ENCODE measurements around the gene ZNF789. TPM values are rescaled to one million over a fixed set of nuclear protein-coding genes. Genes with fewer than 3 reads are reported as not detected.
A peak's percentile ranks its signal among the peaks of the same experiment; 100 is the strongest.

Gene ZNF789
- total and polyA plus RNA-seq, 3 experiments from 2014 or later, result 6.1 to 12.5 (median 12.3) TPM

DNA sequence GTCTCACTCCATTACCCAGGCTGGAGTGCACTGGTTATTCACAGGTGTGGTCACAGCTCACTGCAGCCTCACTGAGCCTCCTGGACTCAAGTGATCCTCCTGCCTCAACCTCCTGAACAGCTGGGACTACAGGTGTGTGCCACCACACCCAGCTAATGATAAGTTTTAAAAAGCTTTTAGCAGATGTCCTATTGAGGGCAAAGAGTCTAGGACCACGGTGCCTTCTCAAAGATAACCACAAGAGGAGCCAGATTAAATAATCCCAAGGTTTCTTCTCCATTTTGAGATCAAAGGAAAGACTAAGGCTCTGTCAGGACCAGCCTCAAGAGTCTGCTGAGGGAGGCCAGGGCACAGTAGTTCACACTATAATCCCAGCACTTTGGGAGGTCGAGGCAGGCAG is 11.5 kb upstream of the ZNF789 start:
- H3K4me1 Mint-ChIP-seq, result peaks cover 30 to 56% (median 55%) of the 10 kb centered on the region in 3 donors
- CTCF ChIA-PET, result no interaction called here
- H3K27ac ChIP-seq (ENCODE audit: low read depth, low read length), result no peak overlapping the region

DNA sequence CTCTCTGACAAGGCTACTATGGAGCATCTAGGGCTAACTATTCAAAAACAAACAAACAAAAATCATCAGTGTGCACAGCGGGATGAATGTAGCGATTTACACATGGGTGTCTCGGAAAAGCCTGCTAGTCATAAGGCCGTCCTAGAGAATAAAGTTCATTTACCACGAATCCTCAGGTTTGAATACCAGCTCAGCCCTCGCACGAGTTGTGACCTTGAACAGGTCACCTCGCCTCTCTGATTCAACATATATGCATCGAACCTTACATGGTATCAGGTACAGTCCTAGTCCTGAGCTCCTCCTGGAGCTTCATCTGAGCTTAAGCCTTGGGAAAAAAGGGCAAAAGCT is 7.3 kb upstream of the ZNF789 start:
- Histone ChIP-seq H3K27me3 (ENCODE audit: insufficient read depth, low read length, poor library complexity, severe bottlenecking) (no peaks in the 10 kb centered on the region), H3K36me3 (ENCODE audit: insufficient read depth, low read length) (peaks cover 8% of the 10 kb centered on the region), H3K4me1 (ENCODE audit: insufficient read depth, low read length) (peaks cover 21% of the 10 kb centered on the region), H3K9me3 (ENCODE audit: low read length) (no peaks in the 10 kb centered on the region), H3K27ac (ENCODE audit: low read depth, low read length) (peak overlapping the region; percentile 84), H3K4me3 (ENCODE audit: low read length) (peak overlapping the region; percentile 92)
- peak overlapping the region; percentile 93 to 97 (median 95) for H3K4me3 Mint-ChIP-seq
- peak overlapping the region; percentile 76 to 98 (median 92) for H3K27ac Mint-ChIP-seq
- DNase-seq, result no peak
- H3K9me3 Mint-ChIP-seq, result no peaks in the 10 kb centered on the region
- H3K27me3 Mint-ChIP-seq, result peaks cover 0 to 3% of the 10 kb centered on the region in 2 donors
- CTCF ChIA-PET, result interaction anchor here (0.9 to 1.4 kb wide), 2 partner anchors 27 to 57 kb away, joined by 3 to 4 read pairs; partner anchors contain the start of genes BUD31 and PDAP1
- H3K36me3 Mint-ChIP-seq, result peaks cover 0 to 29% (median 4%) of the 10 kb centered on the region in 3 donors
- POLR2A ChIA-PET, result interaction anchor here (0.6 to 1.8 kb wide), 6 partner anchors 10 to 58 kb away, joined by 3 to 9 read pairs (median 4); partner anchors contain the start of genes BUD31, CPSF4, PTCD1 and ZKSCAN5
- peaks cover 23 to 48% (median 38%) of the 10 kb centered on the region in 3 donors for H3K4me1 Mint-ChIP-seq

More for the DNA sequence above, 11.5 kb upstream of the ZNF789 start:
- no peaks in the 10 kb centered on the region for H3K9me3 ChIP-seq (ENCODE audit: low read length)
- Mint-ChIP-seq H3K9me3 (no peaks in the 10 kb centered on the region), H3K27ac (peak overlapping the region in 2 of 8 donors; percentile 27 to 54), H3K27me3 (no peaks in the 10 kb centered on the region), H3K4me3 (peak overlapping the region in 1 of 7 donors; percentile 48), H3K36me3 (peaks cover 0 to 70% (median 4%) of the 10 kb centered on the region in 3 donors)
- no peak overlapping the region for H3K4me3 ChIP-seq (ENCODE audit: low read length)
- POLR2A ChIA-PET, result no interaction called here
- peaks cover 39% of the 10 kb centered on the region for H3K36me3 ChIP-seq (ENCODE audit: insufficient read depth, low read length)
- no peaks in the 10 kb centered on the region for H3K27me3 ChIP-seq (ENCODE audit: insufficient read depth, low read length, poor library complexity, severe bottlenecking)
- H3K4me1 ChIP-seq (ENCODE audit: insufficient read depth, low read length), result peaks cover 18% of the 10 kb centered on the region
- no peak for DNase-seq

DNA sequence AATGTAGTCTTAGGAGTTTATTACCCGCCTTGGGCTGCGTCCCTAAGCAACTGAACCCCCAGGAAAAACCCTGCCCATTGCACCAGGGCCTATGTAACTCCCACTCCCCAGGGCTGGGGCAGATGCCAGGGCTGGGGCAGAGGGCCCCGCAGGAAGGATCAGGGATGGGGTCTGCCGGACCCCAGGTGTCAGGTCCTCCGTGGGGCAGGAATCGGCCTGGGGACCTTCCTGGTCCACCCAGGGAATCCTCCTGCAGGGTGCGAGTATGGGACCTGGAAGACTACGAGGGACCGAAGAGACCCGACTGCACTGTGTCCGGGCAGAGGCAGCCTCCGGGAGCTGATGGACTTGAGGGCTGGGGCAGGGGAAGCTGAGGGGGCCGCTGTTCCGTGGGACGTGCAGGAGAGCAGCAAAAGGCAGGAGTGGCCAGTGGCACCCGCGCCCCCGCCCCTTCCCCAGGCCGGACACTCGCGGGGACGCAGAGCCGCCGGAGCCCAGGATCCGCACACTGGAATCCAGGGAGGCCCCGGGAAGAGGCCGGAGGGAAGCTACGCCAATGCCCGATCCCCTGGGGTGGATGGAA is 4.3 kb upstream of the ZNF789 start:
- peaks cover 0 to 25% (median 4%) of the 10 kb centered on the region in 3 donors for H3K36me3 Mint-ChIP-seq
- Histone ChIP-seq H3K9me3 (ENCODE audit: low read length) (no peaks in the 10 kb centered on the region), H3K36me3 (ENCODE audit: insufficient read depth, low read length) (peaks cover 4% of the 10 kb centered on the region), H3K4me1 (ENCODE audit: insufficient read depth, low read length) (peaks cover 16% of the 10 kb centered on the region), H3K27ac (ENCODE audit: low read depth, low read length) (no peak overlapping the region), H3K27me3 (ENCODE audit: insufficient read depth, low read length, poor library complexity, severe bottlenecking) (no peaks in the 10 kb centered on the region), H3K4me3 (ENCODE audit: low read length) (no peak overlapping the region)
- H3K4me3 Mint-ChIP-seq, result peak overlapping the region in 3 of 7 donors; percentile 41 to 70 (median 64)
- CTCF ChIA-PET, result interaction anchor here (0.9 kb wide), 1 partner anchor 31 kb away, joined by 3 read pairs; the partner anchor contains the start of gene ZNF394
- H3K9me3 Mint-ChIP-seq, result no peaks in the 10 kb centered on the region
- peaks cover 34 to 42% (median 41%) of the 10 kb centered on the region in 3 donors for H3K4me1 Mint-ChIP-seq
- no peak for DNase-seq
- H3K27ac Mint-ChIP-seq, result peak overlapping the region in 2 of 8 donors; percentile 23 to 54
- POLR2A ChIA-PET, result no interaction called here
- H3K27me3 Mint-ChIP-seq, result peaks cover 0 to 3% of the 10 kb centered on the region in 2 donors

- no peaks in the 10 kb centered on the region for H3K27me3 ChIP-seq (ENCODE audit: insufficient read depth, low read length, poor library complexity, severe bottlenecking)
- Mint-ChIP-seq H3K27me3 (peaks cover 0 to 3% of the 10 kb centered on the region in 2 donors), H3K27ac (peak overlapping the region in 2 of 8 donors; percentile 27 to 93), H3K36me3 (peaks cover 0 to 20% (median 0%) of the 10 kb centered on the region in 3 donors), H3K9me3 (no peaks in the 10 kb centered on the region), H3K4me3 (peak overlapping the region in 3 of 7 donors; percentile 38 to 97 (median 73)), H3K4me1 (peaks cover 30 to 40% (median 35%) of the 10 kb centered on the region in 3 donors)
- no peak overlapping the region for H3K27ac ChIP-seq (ENCODE audit: low read depth, low read length)
- no peak overlapping the region for H3K4me3 ChIP-seq (ENCODE audit: low read length)
- peaks cover 22% of the 10 kb centered on the region for H3K4me1 ChIP-seq (ENCODE audit: insufficient read depth, low read length)
- ChIA-PET CTCF (interaction anchor here (0.9 kb wide), 1 partner anchor 30 kb away, joined by 3 read pairs; the partner anchor contains the start of gene ZNF394), POLR2A (no interaction called here)
- H3K36me3 ChIP-seq (ENCODE audit: insufficient read depth, low read length), result no peaks in the 10 kb centered on the region
- no peak for DNase-seq
- no peaks in the 10 kb centered on the region for H3K9me3 ChIP-seq (ENCODE audit: low read length)
Observed at GRCh38 chr7:99469381-99470065, 3.2 kb upstream of the ZNF789 start.

DNA sequence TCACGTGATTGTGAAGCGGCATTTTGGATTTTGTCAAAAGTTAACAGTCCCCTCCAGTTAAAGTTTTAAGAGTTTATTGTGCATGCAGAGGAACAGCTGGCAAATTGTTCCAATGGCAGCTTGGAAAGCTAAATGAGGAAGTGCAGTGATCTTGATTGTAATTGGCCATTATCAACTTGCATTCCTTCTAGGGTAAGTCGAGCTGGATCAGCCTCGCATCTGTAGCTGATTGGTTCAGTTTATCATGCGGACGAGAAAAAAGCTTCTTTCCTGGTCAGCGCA is 566 bp downstream of the ZNF789 start:
- Histone ChIP-seq H3K4me3 (ENCODE audit: low read length) (peak overlapping the region; percentile 83), H3K9me3 (ENCODE audit: low read length) (no peaks in the 10 kb centered on the region), H3K27me3 (ENCODE audit: insufficient read depth, low read length, poor library complexity, severe bottlenecking) (no peaks in the 10 kb centered on the region), H3K36me3 (ENCODE audit: insufficient read depth, low read length) (no peaks in the 10 kb centered on the region), H3K27ac (ENCODE audit: low read depth, low read length) (peak overlapping the region; percentile 78), H3K4me1 (ENCODE audit: insufficient read depth, low read length) (peaks cover 15% of the 10 kb centered on the region)
- H3K27ac Mint-ChIP-seq, result peak overlapping the region; percentile 52 to 95 (median 87)
- CTCF ChIA-PET, result interaction anchor here (1.1 to 1.9 kb wide), 2 partner anchors 27 to 32 kb away, joined by 3 to 6 read pairs; partner anchors contain the start of genes ZKSCAN5 and ZNF394
- DNase-seq, result no peak
- peaks cover 0 to 19% (median 0%) of the 10 kb centered on the region in 3 donors for H3K36me3 Mint-ChIP-seq
- no peaks in the 10 kb centered on the region for H3K9me3 Mint-ChIP-seq
- H3K4me3 Mint-ChIP-seq, result peak overlapping the region; percentile 86 to 97 (median 94)
- H3K27me3 Mint-ChIP-seq, result peaks cover 0 to 3% of the 10 kb centered on the region in 2 donors
- peaks cover 30 to 43% (median 31%) of the 10 kb centered on the region in 3 donors for H3K4me1 Mint-ChIP-seq
- POLR2A ChIA-PET, result interaction anchor here (1.4 kb wide), 1 partner anchor 26 kb away, joined by 4 read pairs; the partner anchor contains the start of gene ZNF394

DNA sequence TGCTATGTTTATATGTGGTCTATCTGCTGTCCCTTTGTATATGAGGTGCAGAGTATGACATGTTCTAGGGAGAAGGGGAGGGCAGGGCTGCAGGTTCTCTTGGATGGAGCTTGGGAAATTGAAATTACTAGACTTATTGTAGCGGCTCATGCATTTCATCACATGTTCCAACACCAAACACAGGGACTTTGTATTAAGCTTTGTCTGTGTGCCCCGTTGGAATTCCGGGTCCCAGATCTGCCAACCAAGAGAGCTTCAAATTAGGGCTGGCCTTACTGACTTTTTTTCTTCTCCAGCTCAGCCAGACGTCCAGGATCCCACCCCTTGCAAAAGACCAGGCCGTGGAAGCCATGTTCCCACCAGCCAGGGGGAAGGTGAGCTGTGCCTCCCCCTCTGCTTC is 3.4 kb downstream of the ZNF789 start:
- no peaks in the 10 kb centered on the region for H3K9me3 ChIP-seq (ENCODE audit: low read length)
- ChIA-PET CTCF (interaction anchor here (0.9 kb wide), 1 partner anchor 12 kb away, joined by 3 read pairs; no protein-coding TSS in a partner anchor), POLR2A (interaction anchor here (0.6 to 1.4 kb wide), 2 partner anchors 29 to 85 kb away, joined by 3 to 8 read pairs; partner anchors contain the start of gene ZKSCAN5)
- H3K4me1 Mint-ChIP-seq, result peaks cover 36 to 53% (median 38%) of the 10 kb centered on the region in 3 donors
- peaks cover 8% of the 10 kb centered on the region for H3K36me3 ChIP-seq (ENCODE audit: insufficient read depth, low read length)
- DNase-seq, result no peak
- H3K27me3 ChIP-seq (ENCODE audit: insufficient read depth, low read length, poor library complexity, severe bottlenecking), result no peaks in the 10 kb centered on the region
- H3K27ac Mint-ChIP-seq, result peak overlapping the region in 3 of 8 donors; percentile 25 to 68 (median 50)
- peaks cover 27% of the 10 kb centered on the region for H3K4me1 ChIP-seq (ENCODE audit: insufficient read depth, low read length)
- H3K27me3 Mint-ChIP-seq, result no peaks in the 10 kb centered on the region
- H3K4me3 ChIP-seq (ENCODE audit: low read length), result no peak overlapping the region
- no peaks in the 10 kb centered on the region for H3K9me3 Mint-ChIP-seq
- H3K36me3 Mint-ChIP-seq, result peaks cover 0 to 37% (median 0%) of the 10 kb centered on the region in 3 donors
- H3K4me3 Mint-ChIP-seq, result no peak overlapping the region
- H3K27ac ChIP-seq (ENCODE audit: low read depth, low read length), result no peak overlapping the region

GRCh38 chr7:99478464-99479440 is 6.1 kb downstream of the ZNF789 start:
- Mint-ChIP-seq H3K4me3 (peak overlapping the region in 4 of 7 donors; percentile 11 to 47 (median 28)), H3K36me3 (peaks cover 0 to 40% (median 0%) of the 10 kb centered on the region in 3 donors), H3K27ac (peak overlapping the region; percentile 47 to 82 (median 70)), H3K4me1 (peaks cover 22 to 36% (median 23%) of the 10 kb centered on the region in 3 donors), H3K27me3 (no peaks in the 10 kb centered on the region), H3K9me3 (no peaks in the 10 kb centered on the region)
- Histone ChIP-seq H3K9me3 (ENCODE audit: low read length) (no peaks in the 10 kb centered on the region), H3K27ac (ENCODE audit: low read depth, low read length) (no peak overlapping the region), H3K36me3 (ENCODE audit: insufficient read depth, low read length) (peaks cover 8% of the 10 kb centered on the region), H3K27me3 (ENCODE audit: insufficient read depth, low read length, poor library complexity, severe bottlenecking) (no peaks in the 10 kb centered on the region), H3K4me1 (ENCODE audit: insufficient read depth, low read length) (peaks cover 20% of the 10 kb centered on the region), H3K4me3 (ENCODE audit: low read length) (no peak overlapping the region)
- ChIA-PET CTCF (no interaction called here), POLR2A (no interaction called here)
- no peak for DNase-seq
